Measurements from ENCODE around the gene TRA2B. TPM values are rescaled to one million over a fixed set of nuclear protein-coding genes. Genes with fewer than 3 reads are reported as not detected.

Gene TRA2B
- total RNA-seq, 1 experiment from 2014 or later, result 172 TPM

DNA sequence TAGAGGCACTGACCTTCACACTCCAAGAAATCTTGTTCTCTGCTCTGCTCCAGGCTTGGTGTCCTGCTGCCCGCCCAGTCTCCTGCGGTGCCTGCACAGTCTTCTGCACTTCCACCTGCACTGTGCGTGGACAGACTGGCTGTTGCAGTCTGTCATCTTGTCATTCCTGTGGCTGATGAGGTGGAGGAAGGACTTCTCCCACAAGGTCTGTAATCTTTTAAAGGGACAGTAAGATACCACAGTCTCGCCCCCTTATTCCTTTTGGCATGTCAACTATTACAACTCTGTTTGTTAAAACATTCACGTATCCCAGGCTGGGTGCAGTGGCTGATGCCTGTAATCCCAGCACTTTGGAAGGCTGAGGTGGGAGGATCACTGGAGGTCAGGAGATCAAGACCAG lies 58.9 kb downstream of the TRA2B start:
- H3K79me2 ChIP-seq (ENCODE audit: insufficient read depth, low read length), result no peaks in the 10 kb centered on the region
- H3K4me1 ChIP-seq (ENCODE audit: control insufficient read depth in 1 of 2, insufficient read depth in 2 of 2, low read length in 2 of 2), result peaks cover 0 to 4% of the 10 kb centered on the region in 2 experiments; a peak in 1 of 4 replicates
- H2AFZ ChIP-seq (ENCODE audit: low read depth, low read length, poor library complexity, severe bottlenecking), result no peak overlapping the region
- H3K9ac ChIP-seq (ENCODE audit: low read length), result no peak overlapping the region
- H4K20me1 ChIP-seq (ENCODE audit: insufficient read depth), result no peaks in the 10 kb centered on the region
- POLR2A ChIA-PET, result no interaction called here
- intact Hi-C loops (cut with micrococcal nuclease), result no loop called here
- H3K36me3 ChIP-seq (ENCODE audit: control insufficient read depth in 1 of 2, insufficient read depth in 2 of 2, low read length in 2 of 2), result no peaks in the 10 kb centered on the region
- no peaks in the 10 kb centered on the region for H3K9me3 ChIP-seq (ENCODE audit: control insufficient read depth in 1 of 2, insufficient read depth in 1 of 2, low read depth in 1 of 2, low read length in 2 of 2)
- H3K27me3 ChIP-seq (ENCODE audit: insufficient read depth, low read length), result no peaks in the 10 kb centered on the region
- DNase-seq (ENCODE audit: low read depth, low spot score), result no peak
- RAD21 ChIA-PET (ENCODE audit: low non-redundant PET in 1 of 2, low total read pairs in 2 of 2, uncharacterized antibody in 2 of 2, unreplicated experiment in 2 of 2), result no interaction called here
- BruUV-seq (replicated peaks), result no TSS peak
- H3K9me2 ChIP-seq (ENCODE audit: insufficient read depth), result no peaks in the 10 kb centered on the region
- no peak overlapping the region for H3K4me3 ChIP-seq (replicated peaks in 1 of 2; ENCODE audit: low read depth in 1 of 2, low read length in 2 of 2)
- no peak overlapping the region for H3K27ac ChIP-seq (ENCODE audit: low read depth, low read length)
- no peak overlapping the region for H3K4me2 ChIP-seq (ENCODE audit: low read length)
- peak; percentile 59 for ATAC-seq
- CTCF ChIA-PET, result no interaction called here
- TF ChIP-seq YY1 (IDR thresholded peaks at IDR 0.05; ENCODE audit: extremely low read depth, insufficient replicate concordance, low read depth, low read length) (no peak), ZBTB33 (IDR thresholded peaks at IDR 0.05; ENCODE audit: extremely low read depth, insufficient replicate concordance, low read length) (no peak), RAD21 (IDR thresholded peaks at IDR 0.05; ENCODE audit: low read depth) (no peak), EZH2phosphoT487 (IDR thresholded peaks at IDR 0.05; ENCODE audit: borderline replicate concordance) (no peak), CEBPB (IDR thresholded peaks at IDR 0.05; ENCODE audit: low read depth) (no peak), FOSL1 (IDR thresholded peaks at IDR 0.05; ENCODE audit: low read depth) (no peak), SIN3A (IDR thresholded peaks at IDR 0.05; ENCODE audit: low read depth) (no peak), ZNF274 (IDR thresholded peaks at IDR 0.05; ENCODE audit: low read depth, low read length) (no peak), EGR1 (IDR thresholded peaks at IDR 0.05; ENCODE audit: low read depth) (no peak), SRF (IDR thresholded peaks at IDR 0.05; ENCODE audit: low read depth) (no peak), EZH2 (IDR thresholded peaks at IDR 0.05) (no peak), ATF3 (IDR thresholded peaks at IDR 0.05) (no peak), SP1 (IDR thresholded peaks at IDR 0.05; ENCODE audit: low read depth) (no peak)

All from HCT116 (cell line).